Measurements from ENCODE around the gene CACNG3.

GRCh38 chr16:24257958-24258357 is 1.8 kb downstream of the CACNG3 start:
- TF ChIP-seq CTCF (IDR thresholded peaks at IDR 0.05; ENCODE audit: low read depth, low read length): no peak
- TF ChIP-seq EZH2phosphoT487 (IDR thresholded peaks at IDR 0.05; ENCODE audit: low read depth): no peak

Data from OCI-LY3 (cell line).